Skeletal muscle satellite cell (primary cell): ENCODE results near the gene ME1.
A peak's percentile ranks its signal among the peaks of the same experiment; 100 is the strongest.
"Not testable (repeated sequence)": the region's sequence is repeated elsewhere in the genome, so short reads cannot be mapped to it uniquely, and the experiment has no call there.

Experiments
- H3K27me3 ChIP-seq: 2 replicates; pipeline ENCODE4 v1.7.0; 2013; ENCODE audit warnings: low read length; ENCODE audit not compliant: control insufficient read depth, insufficient read depth
- H3K36me3 ChIP-seq: 2 replicates; pipeline ENCODE4 v1.7.0; 2013; ENCODE audit warnings: mild to moderate bottlenecking, control low read depth, low read length; ENCODE audit not compliant: insufficient read depth
- H3K4me1 ChIP-seq: 2 replicates; pipeline ENCODE4 v1.7.0; 2013; ENCODE audit warnings: low read length; ENCODE audit not compliant: control insufficient read depth, insufficient read depth
- H3K4me2 ChIP-seq: 2 replicates; pipeline ENCODE4 v1.7.0; 2013; ENCODE audit warnings: mild to moderate bottlenecking, low read length
- H3K4me3 ChIP-seq: 2 replicates; pipeline ENCODE4 v1.7.0; 2013; ENCODE audit warnings: low read length
- H3K9ac ChIP-seq: 2 replicates; pipeline ENCODE4 v1.7.0; 2013; ENCODE audit warnings: mild to moderate bottlenecking, low read depth, low read length, moderate library complexity
- H3K9me3 ChIP-seq: replicated peaks from 2 replicates; pipeline ENCODE4 v1.7.0; 2013; ENCODE audit warnings: mild to moderate bottlenecking, control low read depth, low read length

The ME1 gene

GRCh38 chr6:83199863-83200225, 231.0 kb downstream of the ME1 start:
- H3K27me3 ChIP-seq, result no peaks in the 10 kb centered on the region
- H3K4me3 ChIP-seq, result no peak overlapping the region
- peaks cover 26% of the 10 kb centered on the region for H3K4me1 ChIP-seq
- peaks cover 18% of the 10 kb centered on the region for H3K36me3 ChIP-seq
- H3K9ac ChIP-seq, result no peak overlapping the region
- H3K9me3 ChIP-seq, result no peaks in the 10 kb centered on the region
- no peak overlapping the region for H3K4me2 ChIP-seq

- Histone ChIP-seq H3K9me3 (no peaks in the 10 kb centered on the region), H3K36me3 (peaks cover 18% of the 10 kb centered on the region), H3K4me3 (no peak overlapping the region), H3K4me2 (no peak overlapping the region), H3K9ac (no peak overlapping the region), H3K4me1 (peaks cover 29% of the 10 kb centered on the region), H3K27me3 (no peaks in the 10 kb centered on the region)
Measured at GRCh38 chr6:83199173-83199862, 231.5 kb downstream of the ME1 start.

DNA sequence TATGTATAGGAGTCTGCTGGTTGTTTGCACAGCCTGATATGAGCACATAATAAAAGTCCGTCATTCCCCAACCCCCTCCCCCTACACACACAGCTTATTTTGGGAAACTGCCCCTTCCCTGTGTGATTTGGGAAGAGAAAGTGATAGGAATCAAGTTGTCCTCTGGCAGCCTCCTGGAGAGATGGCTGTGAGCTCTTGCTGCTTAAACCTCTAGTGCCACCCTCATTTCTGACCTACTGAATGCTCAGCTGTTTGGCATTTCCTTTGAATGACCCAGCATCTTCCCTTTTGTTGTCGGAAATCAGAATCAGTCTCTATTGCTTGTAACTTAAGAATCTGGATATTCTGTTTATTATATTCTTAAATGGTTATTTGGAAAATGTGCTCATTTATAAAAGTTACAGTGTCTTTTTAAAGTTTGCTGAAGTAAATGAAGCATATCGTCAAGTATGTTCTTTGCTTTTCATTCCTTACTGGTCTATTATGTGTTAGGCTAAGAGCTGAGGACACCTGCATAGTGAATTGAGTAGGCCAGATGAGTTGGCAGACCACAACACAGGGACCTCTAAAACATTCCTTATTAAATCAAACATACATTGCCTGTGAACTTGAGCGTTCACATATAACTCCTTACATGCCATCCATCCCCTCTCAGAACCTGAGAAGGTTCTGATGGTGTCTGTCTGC, 232.2 kb downstream of the ME1 start:
- H3K4me3 ChIP-seq, result no peak overlapping the region
- H3K9me3 ChIP-seq, result no peaks in the 10 kb centered on the region
- peak overlapping the region; percentile 29 for H3K4me2 ChIP-seq
- no peaks in the 10 kb centered on the region for H3K27me3 ChIP-seq
- peaks cover 18% of the 10 kb centered on the region for H3K36me3 ChIP-seq
- no peak overlapping the region for H3K9ac ChIP-seq
- peaks cover 34% of the 10 kb centered on the region for H3K4me1 ChIP-seq

DNA sequence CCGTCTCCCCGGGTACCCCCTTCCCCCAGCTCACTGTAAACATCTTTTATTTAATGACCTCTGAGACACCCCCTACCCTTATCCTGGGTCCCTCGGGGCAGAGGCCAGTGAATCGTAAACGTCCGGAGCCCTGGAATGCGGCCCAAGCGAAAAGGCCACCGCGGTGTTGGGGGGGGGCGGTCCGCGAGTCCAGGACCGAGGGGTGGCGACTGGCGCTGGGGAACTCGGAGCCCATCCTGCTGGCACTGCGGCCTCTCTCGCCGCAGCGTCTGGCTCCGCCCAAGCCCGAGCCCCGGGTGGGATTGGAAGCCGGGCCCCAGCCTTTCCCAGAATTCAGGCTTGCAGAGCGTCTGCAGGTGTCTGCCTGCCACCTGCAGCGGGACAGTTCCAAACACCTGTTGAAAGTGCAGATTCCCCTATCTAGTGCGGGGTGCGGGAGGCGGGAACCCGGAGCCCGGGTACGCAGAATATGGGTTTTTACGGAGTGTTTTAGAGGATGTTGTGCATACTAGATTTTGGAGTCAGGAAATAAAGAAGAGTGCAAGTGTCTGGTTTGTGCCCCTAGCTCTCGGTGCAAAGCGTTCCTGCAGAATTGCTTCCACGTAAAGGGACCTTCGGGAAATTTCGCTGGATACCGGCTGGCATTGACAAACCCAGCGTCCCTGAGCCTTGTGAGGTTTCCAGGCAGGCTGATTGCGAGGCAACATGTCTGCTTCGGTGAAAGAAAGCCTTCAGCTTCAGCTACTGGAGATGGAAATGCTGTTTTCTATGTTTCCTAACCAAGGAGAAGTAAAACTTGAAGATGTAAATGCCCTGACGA, 236.9 kb downstream of the ME1 start:
- H3K27me3 ChIP-seq, result no peaks in the 10 kb centered on the region
- H3K9ac ChIP-seq, result peak overlapping the region; percentile 96
- H3K4me1 ChIP-seq, result peaks cover 26% of the 10 kb centered on the region
- no peaks in the 10 kb centered on the region for H3K9me3 ChIP-seq
- peaks cover 35% of the 10 kb centered on the region for H3K36me3 ChIP-seq
- peak overlapping the region; percentile 98 for H3K4me2 ChIP-seq
- H3K4me3 ChIP-seq, result peak overlapping the region; percentile 100

- Histone ChIP-seq H3K4me2 (peak within 1 kb of the TSS; percentile 98), H3K9me3 (no peaks in the 10 kb centered on the region), H3K36me3 (peaks cover 41% of the 10 kb centered on the region), H3K9ac (peak within 1 kb of the TSS; percentile 96), H3K4me3 (peak within 1 kb of the TSS; percentile 100), H3K27me3 (no peaks in the 10 kb centered on the region), H3K4me1 (peaks cover 17% of the 10 kb centered on the region)
Measured at GRCh38 chr6:83192871-83193746, 237.7 kb downstream of the ME1 start, which contains the start of the genes PGM3 and RWDD2A. TSS of gene PGM3 (minus strand) at chr6:83193265. CDS start at chr6:83191012, 2,253 bp downstream. TSS of gene RWDD2A (plus strand) at chr6:83193357. CDS start at chr6:83194452, 1,095 bp downstream.

GRCh38 chr6:83192456-83192855, 238.4 kb downstream of the ME1 start:
- Histone ChIP-seq H3K4me2 (peak overlapping the region; percentile 98), H3K4me1 (peaks cover 11% of the 10 kb centered on the region), H3K36me3 (peaks cover 43% of the 10 kb centered on the region), H3K27me3 (no peaks in the 10 kb centered on the region), H3K9me3 (no peaks in the 10 kb centered on the region), H3K4me3 (peak overlapping the region; percentile 100), H3K9ac (peak overlapping the region; percentile 96)

GRCh38 chr6:83191974-83192373, 238.9 kb downstream of the ME1 start:
- Histone ChIP-seq H3K4me3 (peak overlapping the region; percentile 100), H3K4me1 (peaks cover 11% of the 10 kb centered on the region), H3K36me3 (peaks cover 38% of the 10 kb centered on the region), H3K4me2 (peak overlapping the region; percentile 98), H3K9ac (peak overlapping the region; percentile 96)
- H3K9me3 ChIP-seq, H3K27me3 ChIP-seq: not testable (repeated sequence)

DNA sequence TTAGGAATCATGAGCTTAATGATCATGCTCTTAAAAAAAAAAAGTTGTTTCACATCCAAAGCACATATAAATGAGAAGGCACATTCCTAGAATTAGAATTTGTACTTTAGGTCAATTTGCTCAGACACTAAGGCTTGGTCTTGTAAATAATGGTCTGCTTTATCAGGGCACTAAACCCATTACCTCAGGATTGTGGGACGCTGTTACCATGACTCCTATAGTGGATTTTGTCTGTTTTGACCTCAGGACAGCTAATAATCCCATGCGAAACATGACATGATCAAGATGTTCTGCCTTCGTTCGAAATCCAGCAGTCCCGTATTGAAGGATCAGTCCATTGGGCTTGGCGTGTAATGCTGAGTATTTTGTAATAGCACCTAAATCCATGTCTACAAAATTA, 240.2 kb downstream of the ME1 start:
- peaks cover 41% of the 10 kb centered on the region for H3K36me3 ChIP-seq

GRCh38 chr6:83188501-83188900, 242.3 kb downstream of the ME1 start:
- peaks cover 50% of the 10 kb centered on the region for H3K36me3 ChIP-seq
- no peaks in the 10 kb centered on the region for H3K9me3 ChIP-seq
- H3K9ac ChIP-seq, result no peak overlapping the region
- H3K4me1 ChIP-seq, result peaks cover 14% of the 10 kb centered on the region
- H3K4me2 ChIP-seq, result no peak overlapping the region
- no peak overlapping the region for H3K4me3 ChIP-seq
- no peaks in the 10 kb centered on the region for H3K27me3 ChIP-seq

More for the DNA sequence above, 240.2 kb downstream of the ME1 start:
- Histone ChIP-seq H3K4me1 (peaks cover 11% of the 10 kb centered on the region), H3K27me3 (no peaks in the 10 kb centered on the region), H3K9ac (no peak overlapping the region), H3K4me2 (peak overlapping the region; percentile 48), H3K9me3 (no peaks in the 10 kb centered on the region), H3K4me3 (no peak overlapping the region)

- no peaks in the 10 kb centered on the region for H3K9me3 ChIP-seq
- H3K27me3 ChIP-seq, result no peaks in the 10 kb centered on the region
- no peak overlapping the region for H3K9ac ChIP-seq
- peaks cover 66% of the 10 kb centered on the region for H3K36me3 ChIP-seq
- no peak overlapping the region for H3K4me2 ChIP-seq
- peaks cover 21% of the 10 kb centered on the region for H3K4me1 ChIP-seq
- H3K4me3 ChIP-seq, result no peak overlapping the region
Measured at GRCh38 chr6:83185096-83185495, 245.8 kb downstream of the ME1 start.
